Activated B cell treated with CpG ODN at 0.5 μM for 24 hours (primary cell): Measurements from ENCODE around the gene ADSS1. TPM values are rescaled to one million over a fixed set of nuclear protein-coding genes. Genes with fewer than 3 reads are reported as not detected.

Source experiments
- ATAC-seq: fragments of 200-7000 bp; cut with Tn5 transposase; one replicate; pipeline ENCODE4 v1.10.0; 2021; ENCODE audit warnings: low read depth, mild to moderate bottlenecking, moderate library complexity
- CTCF ChIA-PET: fragments of 350-600 bp; sonication (Branson Sonifier 250); formaldehyde crosslinking; loops from one replicate; lab custom pipeline; 2021; ENCODE audit warnings: antibody characterized with exemption; lab: Charles Lee
- POLR2A ChIA-PET: fragments of 350-600 bp; sonication (Branson Sonifier 250); formaldehyde crosslinking; loops from one replicate; lab custom pipeline; 2021; ENCODE audit warnings: antibody characterized with exemption; lab: Charles Lee
- DNase-seq: peaks from one replicate; pipeline ENCODE4 v3.0.0; 2022
- H3K27ac Mint-ChIP-seq: one replicate; pipeline ENCODE4 v1.8.0; 2020; ENCODE audit warnings: mixed read lengths
- H3K27me3 Mint-ChIP-seq: one replicate; pipeline ENCODE4 v1.8.0; 2021; ENCODE audit warnings: mixed read lengths
- H3K36me3 Mint-ChIP-seq: one replicate; pipeline ENCODE4 v1.8.0; 2021; ENCODE audit warnings: low read depth, mixed read lengths
- H3K4me1 Mint-ChIP-seq: one replicate; pipeline ENCODE4 v1.8.0; 2021; ENCODE audit warnings: mixed read lengths
- H3K4me3 Mint-ChIP-seq: one replicate; pipeline ENCODE4 v1.8.0; 2020; ENCODE audit warnings: mild to moderate bottlenecking, mixed read lengths
- H3K9me3 Mint-ChIP-seq: one replicate; pipeline ENCODE4 v1.8.0; 2020; ENCODE audit warnings: mixed read lengths
- CTCF ChIP-seq: fragments of 200-600 bp; IDR thresholded peaks from one replicate; pipeline ENCODE4 v1.8.0; 2022; ENCODE audit warnings: antibody characterized with exemption, mild to moderate bottlenecking
- intact Hi-C: fragments of 100-400 bp; cut with micrococcal nuclease; formaldehyde crosslinking; loops from one replicate; pipeline ENCODE4 v1.15.1; 2024
- total RNA-seq: library from RNA; stranded (reverse); gene quantifications from 2 replicates; pipeline ENCODE4 v1.2.3, GENCODE V29; 2022

Gene ADSS1
- total RNA-seq, 1 donor from 2014 or later = 0.18 TPM

GRCh38 chr14:104730487-104730886, 6.5 kb downstream of the ADSS1 start:
- Mint-ChIP-seq H3K4me1 (no peaks in the 10 kb centered on the region), H3K27ac (no peak overlapping the region), H3K9me3 (no peaks in the 10 kb centered on the region), H3K27me3 (peaks cover 2% of the 10 kb centered on the region), H3K4me3 (no peak overlapping the region), H3K36me3 (no peaks in the 10 kb centered on the region)
- POLR2A ChIA-PET = no interaction called here
- no peak for TF ChIP-seq CTCF
- DNase-seq (no peak), ATAC-seq (no peak)
- CTCF ChIA-PET = no interaction called here
- intact Hi-C loops = no loop called here

GRCh38 chr14:104731320-104732294, 7.6 kb downstream of the ADSS1 start:
- intact Hi-C loops = no loop called here
- CTCF ChIA-PET = no interaction called here
- H3K4me1 Mint-ChIP-seq = no peaks in the 10 kb centered on the region
- peaks cover 5% of the 10 kb centered on the region for H3K27me3 Mint-ChIP-seq
- H3K36me3 Mint-ChIP-seq = no peaks in the 10 kb centered on the region
- no peak for TF ChIP-seq CTCF
- POLR2A ChIA-PET = no interaction called here
- ATAC-seq (no peak), DNase-seq (no peak)
- H3K27ac Mint-ChIP-seq = no peak overlapping the region
- H3K4me3 Mint-ChIP-seq = no peak overlapping the region
- H3K9me3 Mint-ChIP-seq = no peaks in the 10 kb centered on the region

DNA sequence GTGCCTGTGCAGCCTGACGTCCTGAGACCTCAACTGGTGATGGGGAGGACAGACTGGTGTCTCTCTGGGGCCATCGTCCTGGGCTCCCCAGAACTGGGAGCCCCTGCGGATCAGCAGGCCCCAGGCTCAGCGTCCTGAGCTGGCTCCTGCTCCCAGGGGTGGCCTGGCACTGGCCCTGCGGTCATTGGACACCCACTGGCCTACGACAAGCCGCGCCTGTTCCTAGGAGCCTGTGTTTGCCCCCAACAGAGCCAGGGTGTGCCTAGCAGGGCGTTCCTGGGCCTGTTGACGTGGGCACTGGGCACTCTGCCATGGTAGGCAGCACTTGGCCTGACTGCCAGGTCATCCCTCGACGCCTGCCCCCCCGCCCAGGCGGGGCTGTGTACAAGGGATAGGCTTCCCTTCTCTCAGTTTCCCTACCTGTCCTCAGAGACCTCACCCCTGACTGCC, 8.4 kb downstream of the ADSS1 start:
- no peaks in the 10 kb centered on the region for H3K4me1 Mint-ChIP-seq
- intact Hi-C loops = no loop called here

GRCh38 chr14:104732931-104733681, 9.1 kb downstream of the ADSS1 start:
- ATAC-seq (no peak), DNase-seq (no peak)
- peaks cover 3% of the 10 kb centered on the region for H3K27me3 Mint-ChIP-seq
- TF ChIP-seq CTCF = no peak
- no peaks in the 10 kb centered on the region for H3K4me1 Mint-ChIP-seq
- CTCF ChIA-PET = no interaction called here
- POLR2A ChIA-PET = no interaction called here
- intact Hi-C loops = no loop called here
- no peaks in the 10 kb centered on the region for H3K36me3 Mint-ChIP-seq
- no peak overlapping the region for H3K27ac Mint-ChIP-seq
- no peaks in the 10 kb centered on the region for H3K9me3 Mint-ChIP-seq
- no peak overlapping the region for H3K4me3 Mint-ChIP-seq

More for the DNA sequence above, 8.4 kb downstream of the ADSS1 start:
- no peaks in the 10 kb centered on the region for H3K36me3 Mint-ChIP-seq
- POLR2A ChIA-PET = no interaction called here
- no peak overlapping the region for H3K27ac Mint-ChIP-seq
- DNase-seq = no peak
- no peaks in the 10 kb centered on the region for H3K9me3 Mint-ChIP-seq
- TF ChIP-seq CTCF = no peak
- ATAC-seq = no peak
- no peak overlapping the region for H3K4me3 Mint-ChIP-seq
- CTCF ChIA-PET = no interaction called here
- H3K27me3 Mint-ChIP-seq = peaks cover 3% of the 10 kb centered on the region

DNA sequence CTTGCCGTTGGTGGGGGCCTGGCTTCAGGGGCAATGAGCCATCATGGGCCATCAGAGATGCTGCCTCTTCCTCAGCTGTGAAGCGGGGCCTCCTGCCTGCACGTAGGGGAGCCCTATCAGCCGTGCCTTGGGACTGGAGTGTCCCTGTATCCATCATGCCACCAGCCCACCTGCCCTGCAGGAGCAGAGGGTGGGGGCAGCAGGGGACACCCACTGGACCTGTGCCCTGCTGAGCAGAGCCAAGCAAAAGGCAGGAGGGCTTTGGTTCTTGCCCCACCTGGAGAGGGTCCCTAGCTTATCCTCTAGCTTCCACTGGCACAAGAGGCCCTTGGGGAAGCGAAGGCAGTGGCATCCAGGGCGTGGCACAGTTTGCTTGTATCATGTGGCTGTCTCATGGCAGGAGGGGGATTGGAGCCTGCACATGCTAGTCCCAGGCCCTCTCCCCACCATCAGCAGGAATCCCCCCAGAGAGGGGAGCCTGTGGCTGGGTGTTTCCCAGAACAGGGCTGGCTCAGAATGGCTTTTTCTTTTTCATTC, 10.1 kb downstream of the ADSS1 start:
- Mint-ChIP-seq H3K4me1 (no peaks in the 10 kb centered on the region), H3K27ac (no peak overlapping the region), H3K9me3 (no peaks in the 10 kb centered on the region), H3K4me3 (no peak overlapping the region), H3K36me3 (no peaks in the 10 kb centered on the region), H3K27me3 (peaks cover 3% of the 10 kb centered on the region)
- DNase-seq = no peak
- intact Hi-C loops = no loop called here
- no peak for ATAC-seq
- ChIA-PET CTCF (no interaction called here), POLR2A (no interaction called here)
- no peak for TF ChIP-seq CTCF
